ENCODE results near the gene DOK5. TPM values are rescaled to one million over a fixed set of nuclear protein-coding genes. Genes with fewer than 3 reads are reported as not detected.

The DOK5 gene
- total and polyA plus RNA-seq, 10 of the 15 experiments (the other 5 are each of a cell fraction or from before 2014, with no cell fraction given), result 0.03 TPM; not detected in 9

- TF ChIP-seq ZNF687 (IDR thresholded peaks at IDR 0.05), result no peak
Measured at GRCh38 chr20:54698373-54698772, 223.0 kb downstream of the DOK5 start (continued).
